ENCODE measurements around the gene XXYLT1.

Gene XXYLT1

DNA sequence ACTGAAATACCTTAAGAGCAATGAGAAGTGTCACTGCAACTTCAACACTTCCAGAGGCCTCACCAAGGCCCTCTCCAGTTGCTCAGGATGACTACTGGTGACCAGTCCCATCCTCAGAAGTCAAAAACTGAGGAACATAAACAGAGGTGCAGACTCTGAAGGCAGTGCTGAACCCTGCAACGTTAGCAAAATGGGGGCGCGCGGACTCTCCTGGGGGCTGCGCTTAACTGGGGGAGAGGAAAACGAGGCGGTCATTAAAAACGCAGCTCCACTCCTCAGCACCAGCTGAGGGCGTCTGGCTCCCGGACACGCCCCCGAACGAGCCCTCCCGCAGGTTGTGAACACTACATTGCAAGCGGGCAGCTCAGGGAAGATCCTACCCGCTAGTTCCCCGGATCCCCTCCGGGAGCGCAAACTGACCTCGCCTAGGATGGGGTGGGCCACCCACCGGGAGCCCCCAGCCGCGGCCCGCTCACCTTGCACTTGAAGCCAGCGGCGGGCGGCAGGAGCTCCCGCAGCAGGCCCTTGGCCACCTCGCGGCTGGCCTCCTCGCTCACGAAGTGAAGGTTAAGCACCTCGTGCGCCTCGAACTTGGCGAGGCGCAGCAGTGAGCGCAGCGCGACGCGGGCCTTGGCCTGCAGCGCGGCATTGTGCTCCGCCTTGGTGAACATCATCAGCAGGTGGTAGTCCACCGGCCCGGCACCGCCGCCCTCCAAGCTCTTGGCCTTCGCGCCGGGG, 711 bp downstream of the XXYLT1 start:
- TF ChIP-seq, protein P1, sequence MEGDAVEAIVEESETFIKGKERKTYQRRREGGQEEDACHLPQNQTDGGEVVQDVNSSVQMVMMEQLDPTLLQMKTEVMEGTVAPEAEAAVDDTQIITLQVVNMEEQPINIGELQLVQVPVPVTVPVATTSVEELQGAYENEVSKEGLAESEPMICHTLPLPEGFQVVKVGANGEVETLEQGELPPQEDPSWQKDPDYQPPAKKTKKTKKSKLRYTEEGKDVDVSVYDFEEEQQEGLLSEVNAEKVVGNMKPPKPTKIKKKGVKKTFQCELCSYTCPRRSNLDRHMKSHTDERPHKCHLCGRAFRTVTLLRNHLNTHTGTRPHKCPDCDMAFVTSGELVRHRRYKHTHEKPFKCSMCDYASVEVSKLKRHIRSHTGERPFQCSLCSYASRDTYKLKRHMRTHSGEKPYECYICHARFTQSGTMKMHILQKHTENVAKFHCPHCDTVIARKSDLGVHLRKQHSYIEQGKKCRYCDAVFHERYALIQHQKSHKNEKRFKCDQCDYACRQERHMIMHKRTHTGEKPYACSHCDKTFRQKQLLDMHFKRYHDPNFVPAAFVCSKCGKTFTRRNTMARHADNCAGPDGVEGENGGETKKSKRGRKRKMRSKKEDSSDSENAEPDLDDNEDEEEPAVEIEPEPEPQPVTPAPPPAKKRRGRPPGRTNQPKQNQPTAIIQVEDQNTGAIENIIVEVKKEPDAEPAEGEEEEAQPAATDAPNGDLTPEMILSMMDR (IDR thresholded peaks at IDR 0.05), result no peak
- Mint-ChIP-seq H3K4me3 (peak overlapping the region; percentile 90), H3K36me3 (ENCODE audit: low read depth) (peaks cover 17% of the 10 kb centered on the region), H3K27ac (peak overlapping the region; percentile 93), H3K9me3 (no peaks in the 10 kb centered on the region), H3K4me1 (peaks cover 33% of the 10 kb centered on the region), H3K27me3 (ENCODE audit: low read depth, poor library complexity) (no peaks in the 10 kb centered on the region)
- DNase-seq, result peak; percentile 69

DNA sequence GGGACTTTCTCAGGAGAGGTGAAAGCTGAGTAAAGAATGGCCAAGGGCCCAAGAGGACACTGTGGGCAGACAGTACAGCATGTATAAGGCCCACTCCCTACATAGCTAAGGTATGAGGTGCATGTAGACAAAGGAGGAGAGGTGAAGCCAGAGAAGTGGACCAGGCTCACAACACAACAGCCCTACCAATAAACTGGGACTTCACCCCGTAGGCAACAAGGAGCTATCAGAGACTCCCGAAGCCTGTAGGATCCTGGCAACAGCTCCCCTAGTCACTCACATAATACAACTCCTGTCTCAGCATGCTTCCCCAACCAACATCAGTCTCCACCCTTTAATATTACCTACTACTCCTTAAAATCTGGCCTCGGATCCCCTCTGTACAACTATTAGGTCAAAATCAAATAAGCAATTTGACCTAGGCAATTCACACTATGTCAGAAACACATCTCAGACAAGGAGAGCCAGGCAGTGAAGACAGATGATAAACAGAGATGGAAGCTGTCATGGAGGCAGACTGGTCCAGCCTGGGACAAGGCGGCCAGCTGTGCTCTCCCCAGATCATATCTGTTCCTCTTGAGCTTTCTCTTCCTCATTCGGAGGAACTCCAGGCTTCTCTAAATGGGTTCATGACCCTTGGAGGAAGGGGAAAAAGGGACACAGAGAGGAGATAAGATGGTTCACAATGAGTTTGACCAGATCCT, 1.4 kb downstream of the XXYLT1 start:
- H3K27me3 Mint-ChIP-seq (ENCODE audit: low read depth, poor library complexity), result no peaks in the 10 kb centered on the region

DNA sequence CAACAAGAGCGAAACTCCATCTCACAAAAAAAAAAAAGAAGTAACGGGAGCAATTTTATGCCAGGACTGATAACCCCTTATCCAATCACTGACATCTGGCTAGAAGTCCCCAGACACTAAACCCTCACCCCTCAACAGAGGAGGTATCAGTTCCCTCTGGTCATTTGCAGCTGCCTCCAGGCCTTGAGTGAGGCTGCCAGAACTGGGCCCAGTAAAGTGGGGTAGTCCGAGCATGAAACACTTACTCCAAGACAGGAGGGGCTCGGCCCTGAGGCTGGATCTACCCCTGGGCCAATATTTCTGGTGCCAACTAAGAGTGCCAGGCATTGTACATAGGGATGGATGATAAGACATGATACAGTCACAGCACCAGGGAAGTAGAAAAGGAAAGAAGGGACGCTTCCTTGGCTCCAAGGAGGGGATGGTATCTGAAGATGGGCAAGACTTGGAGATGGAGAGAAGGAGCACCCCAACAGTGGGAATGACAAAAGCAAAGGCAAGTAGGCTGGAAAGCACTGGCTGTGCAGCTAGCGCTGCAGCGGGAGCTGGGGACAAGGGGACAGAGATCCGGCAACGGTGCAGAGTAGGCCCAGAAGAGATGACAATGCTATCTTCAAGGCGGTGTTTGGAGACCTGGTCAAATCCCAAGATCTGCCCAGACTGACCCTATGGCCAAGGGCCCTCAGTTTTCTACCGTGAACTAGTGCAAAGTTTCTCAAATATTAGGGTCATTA, 2.2 kb downstream of the XXYLT1 start:
- H3K36me3 Mint-ChIP-seq (ENCODE audit: low read depth), result peaks cover 24% of the 10 kb centered on the region
- H3K27me3 Mint-ChIP-seq (ENCODE audit: low read depth, poor library complexity), result no peaks in the 10 kb centered on the region
- H3K27ac Mint-ChIP-seq, result no peak overlapping the region
- H3K4me3 Mint-ChIP-seq, result peak overlapping the region; percentile 90
- DNase-seq, result no peak
- H3K4me1 Mint-ChIP-seq, result peaks cover 43% of the 10 kb centered on the region
- TF ChIP-seq, protein P1 (IDR thresholded peaks at IDR 0.05), result no peak
- no peaks in the 10 kb centered on the region for H3K9me3 Mint-ChIP-seq

More for the DNA sequence above, 1.4 kb downstream of the XXYLT1 start:
- Mint-ChIP-seq H3K9me3 (no peaks in the 10 kb centered on the region), H3K36me3 (ENCODE audit: low read depth) (peaks cover 24% of the 10 kb centered on the region), H3K4me3 (peak overlapping the region; percentile 90), H3K27ac (peak overlapping the region; percentile 93), H3K4me1 (peaks cover 35% of the 10 kb centered on the region)
- no peak for DNase-seq
- TF ChIP-seq, protein P1 (IDR thresholded peaks at IDR 0.05), result no peak

DNA sequence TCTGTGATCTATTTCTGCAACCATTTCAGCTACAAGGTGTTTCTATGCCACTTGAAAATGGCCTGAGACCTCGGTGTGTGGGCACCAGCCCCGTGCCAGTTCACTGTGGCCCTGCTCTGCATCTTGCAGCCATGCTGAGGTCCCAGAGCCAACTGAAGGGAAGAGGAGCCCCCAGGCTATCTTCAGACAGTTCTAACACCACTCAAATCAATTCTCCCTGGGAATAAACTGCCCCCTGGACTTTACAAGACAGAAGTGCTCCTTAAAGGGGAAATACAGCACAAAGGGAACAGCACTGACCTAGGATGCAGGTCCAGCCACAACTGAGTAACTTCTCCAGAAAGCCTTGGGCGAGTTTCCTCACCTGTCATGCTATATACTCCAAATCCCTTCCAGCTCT, 3.9 kb downstream of the XXYLT1 start:
- TF ChIP-seq, protein P1 (IDR thresholded peaks at IDR 0.05), result no peak
- no peaks in the 10 kb centered on the region for H3K9me3 Mint-ChIP-seq
- no peak overlapping the region for H3K27ac Mint-ChIP-seq
- no peak for DNase-seq
- peaks cover 24% of the 10 kb centered on the region for H3K36me3 Mint-ChIP-seq (ENCODE audit: low read depth)
- peaks cover 51% of the 10 kb centered on the region for H3K4me1 Mint-ChIP-seq
- peaks cover 3% of the 10 kb centered on the region for H3K27me3 Mint-ChIP-seq (ENCODE audit: low read depth, poor library complexity)
- H3K4me3 Mint-ChIP-seq, result no peak overlapping the region

DNA sequence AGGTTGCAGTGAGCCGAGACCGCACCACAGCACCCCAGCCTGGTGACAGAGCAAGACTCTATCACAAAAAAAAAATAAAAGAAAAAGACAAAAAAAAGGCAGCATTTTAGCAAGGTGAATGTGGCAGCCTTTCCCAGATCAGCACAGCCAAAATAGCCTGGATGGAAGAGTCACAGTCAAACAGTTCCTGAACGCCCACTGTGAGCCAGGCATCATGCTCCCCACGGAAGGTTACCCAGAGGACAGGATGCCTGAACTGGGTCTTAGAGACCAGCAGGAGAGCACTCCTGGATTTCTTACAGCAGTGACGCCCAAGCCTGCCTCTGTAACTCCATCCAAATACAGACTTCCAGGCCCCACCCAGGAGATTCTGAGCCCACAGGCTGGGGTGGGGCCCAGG, 4.5 kb downstream of the XXYLT1 start:
- H3K27ac Mint-ChIP-seq, result no peak overlapping the region
- no peak overlapping the region for H3K4me3 Mint-ChIP-seq
- H3K4me1 Mint-ChIP-seq, result peaks cover 46% of the 10 kb centered on the region
- peaks cover 3% of the 10 kb centered on the region for H3K27me3 Mint-ChIP-seq (ENCODE audit: low read depth, poor library complexity)
- no peaks in the 10 kb centered on the region for H3K9me3 Mint-ChIP-seq
- no peak for DNase-seq
- peaks cover 24% of the 10 kb centered on the region for H3K36me3 Mint-ChIP-seq (ENCODE audit: low read depth)
- TF ChIP-seq, protein P1 (IDR thresholded peaks at IDR 0.05), result no peak

Data from nephron progenitor cell (in vitro differentiated cells).